HCT116 (cell line): ENCODE data around the gene WWOX. TPM values are rescaled to one million over a fixed set of nuclear protein-coding genes. Genes with fewer than 3 reads are reported as not detected.

Experiments used
- ATAC-seq: fragments of 200-7000 bp; cut with Tn5 transposase; 2 replicates; pipeline ENCODE4 v1.9.1; 2020; ENCODE audit warnings: mild to moderate bottlenecking, moderate library complexity
- BruUV-seq: library from RNA; stranded (reverse); fragments of 400-500 nt; replicated peaks from 2 replicates; lab custom pipeline; 2021; lab: Mats Ljungman, UMichigan
- CTCF ChIA-PET: fragments of 300-600 bp; sonication (Branson Sonifier 250); formaldehyde crosslinking; loops from one replicate; lab custom pipeline; 2021; ENCODE audit warnings: antibody characterized with exemption; lab: Charles Lee
- POLR2A ChIA-PET: fragments of 300-600, 350-600 bp; sonication (Branson Sonifier 250); formaldehyde crosslinking; loops from one replicate; lab custom pipeline; 2021; ENCODE audit warnings: antibody characterized with exemption; lab: Charles Lee
- RAD21 ChIA-PET, 2 experiments: fragments of 300-600 bp; sonication (Branson Sonifier 250); formaldehyde crosslinking; loops; one replicate each; lab custom pipeline; 2023; ENCODE audit warnings: low total read pairs in 2 of 2; ENCODE audit not compliant: uncharacterized antibody in 2 of 2, unreplicated experiment in 2 of 2, low non-redundant PET in 1 of 2; lab: Charles Lee
- DNase-seq: peaks from one replicate; pipeline ENCODE4 v3.0.0-alpha.2; 2010; ENCODE audit warnings: low read depth, low spot score
- H2AFZ ChIP-seq: fragments of 200-600 bp; shearing (Covaris generic), sonication (generic); 2 replicates; pipeline ENCODE4 v1.6.1; 2017; ENCODE audit warnings: low read depth, mixed run types, mixed read lengths, antibody characterized with exemption, low read length; ENCODE audit not compliant: poor library complexity, severe bottlenecking
- H3K27ac ChIP-seq: 2 replicates; pipeline ENCODE4 v1.5.1; 2012; ENCODE audit warnings: low read depth, low read length
- H3K27me3 ChIP-seq: fragments of 200-600 bp; sonication (generic); 2 replicates; pipeline ENCODE4 v1.6.1; 2016; ENCODE audit warnings: mixed run types, low read length, mixed read lengths; ENCODE audit not compliant: insufficient read depth
- H3K36me3 ChIP-seq, 2 experiments: fragments of 200-500 bp in 1 of 2; fragments of 200-600 bp in 1 of 2; sonication (Bioruptor generic) in 1 of 2; sonication (generic) in 1 of 2; 2 replicates each; pipeline versions ENCODE4 v1.5.1 to v1.6.1; 2014 to 2016; ENCODE audit warnings: low read length in 2 of 2, inconsistent platforms in 1 of 2, mixed read lengths in 1 of 2, mixed run types in 1 of 2; ENCODE audit not compliant: insufficient read depth in 2 of 2, control insufficient read depth in 1 of 2
- H3K4me1 ChIP-seq, 2 experiments: fragments of 200-600 bp in 1 of 2; sonication (generic) in 1 of 2; 2 replicates each; pipeline versions ENCODE4 v1.5.1 to v1.6.1; 2012 to 2017; ENCODE audit warnings: low read length in 2 of 2, inconsistent platforms in 1 of 2, mild to moderate bottlenecking in 1 of 2, mixed read lengths in 1 of 2, mixed run types in 1 of 2, moderate library complexity in 1 of 2; ENCODE audit not compliant: insufficient read depth in 2 of 2, control insufficient read depth in 1 of 2
- H3K4me2 ChIP-seq: fragments of 200-600 bp; sonication (generic); 2 replicates; pipeline ENCODE4 v1.6.1; 2017; ENCODE audit warnings: mixed run types, low read length, mixed read lengths
- H3K4me3 ChIP-seq, 2 experiments: fragments of 200-600 bp in 1 of 2; sonication (generic) in 1 of 2; replicated peaks in 1 of 2; 2 replicates each; pipeline ENCODE4 v1.5.1; 2011 to 2016; ENCODE audit warnings: low read length in 2 of 2, control low read depth in 1 of 2, low read depth in 1 of 2, mild to moderate bottlenecking in 1 of 2, mixed read lengths in 1 of 2, mixed run types in 1 of 2
- H3K79me2 ChIP-seq: fragments of 200-600 bp; sonication (generic); 2 replicates; pipeline ENCODE4 v1.6.1; 2017; ENCODE audit warnings: mild to moderate bottlenecking, mixed run types, low read length, moderate library complexity, mixed read lengths; ENCODE audit not compliant: insufficient read depth
- H3K9ac ChIP-seq: fragments of 200-600 bp; sonication (generic); 2 replicates; pipeline ENCODE4 v1.6.1; 2016; ENCODE audit warnings: low read length, mixed read lengths
- H3K9me2 ChIP-seq: fragments of 200-600 bp; sonication (generic), shearing (Covaris generic); 2 replicates; pipeline ENCODE4 v1.6.1; 2017; ENCODE audit warnings: mixed run types, mild to moderate bottlenecking, moderate library complexity; ENCODE audit not compliant: insufficient read depth
- H3K9me3 ChIP-seq, 2 experiments: fragments of 200-500 bp in 1 of 2; fragments of 200-600 bp in 1 of 2; sonication (Bioruptor generic) in 1 of 2; sonication (generic) in 1 of 2; 2 replicates each; pipeline ENCODE4 v1.6.1; 2014 to 2017; ENCODE audit warnings: low read length in 2 of 2, mixed read lengths in 2 of 2, inconsistent platforms in 1 of 2, low read depth in 1 of 2, mild to moderate bottlenecking in 1 of 2, mixed run types in 1 of 2, moderate library complexity in 1 of 2; ENCODE audit not compliant: control insufficient read depth in 1 of 2, insufficient read depth in 1 of 2
- H4K20me1 ChIP-seq: fragments of 200-600 bp; sonication (generic), shearing (Covaris generic); 2 replicates; pipeline ENCODE4 v1.6.1; 2017; ENCODE audit warnings: mixed run types, mild to moderate bottlenecking, moderate library complexity; ENCODE audit not compliant: insufficient read depth
- CBX3 ChIP-seq: IDR thresholded peaks from 2 replicates; pipeline ENCODE4 v1.6.1; 2012; ENCODE audit warnings: low read depth
- CTCF ChIP-seq, 3 experiments: fragments of 200-600 bp in 1 of 3; sonication (generic) in 1 of 3; IDR thresholded peaks in 2 of 3; conservative IDR thresholded peaks in 1 of 3; 2 replicates each; pipeline ENCODE4 v1.5.1; 2012 to 2017; ENCODE audit warnings: low read depth in 2 of 3, low read length in 2 of 3, antibody characterized with exemption in 1 of 3, borderline replicate concordance in 1 of 3, control low read depth in 1 of 3, mild to moderate bottlenecking in 1 of 3, mixed read lengths in 1 of 3, mixed run types in 1 of 3, moderate library complexity in 1 of 3; ENCODE audit not compliant: insufficient read depth in 1 of 3
- EGR1 ChIP-seq: IDR thresholded peaks from 2 replicates; pipeline ENCODE4 v1.6.1; 2012; ENCODE audit warnings: low read depth
- FOSL1 ChIP-seq: IDR thresholded peaks from 2 replicates; pipeline ENCODE4 v1.6.1; 2012; ENCODE audit warnings: low read depth
- RAD21 ChIP-seq: IDR thresholded peaks from 2 replicates; pipeline ENCODE4 v1.6.1; 2012; ENCODE audit warnings: low read depth, mild to moderate bottlenecking
- SIN3A ChIP-seq: IDR thresholded peaks from 2 replicates; pipeline ENCODE4 v1.6.1; 2012; ENCODE audit warnings: low read depth
- ZBTB33 ChIP-seq: IDR thresholded peaks from 2 replicates; pipeline ENCODE4 v1.6.1; 2011; ENCODE audit warnings: mild to moderate bottlenecking, low read length, moderate library complexity; ENCODE audit not compliant: insufficient replicate concordance; ENCODE audit errors: extremely low read depth
- ZFX ChIP-seq: fragments of 450-650 bp; IDR thresholded peaks from 2 replicates; pipeline ENCODE4 v1.6.1; 2017
- intact Hi-C: fragments of 100-400 bp; cut with micrococcal nuclease; formaldehyde crosslinking; loops from 2 replicates; pipeline ENCODE4 v1.10.0; 2022
- total RNA-seq: library from RNA; stranded (reverse); gene quantifications from one replicate; pipeline ENCODE4 v1.2.1, GENCODE V29; 2021; ENCODE audit not compliant: unreplicated experiment

WWOX gene
- total RNA-seq, 1 experiment from 2014 or later = 13.7 TPM

GRCh38 chr16:79253100-79253631, 1153.7 kb downstream of the WWOX start:
- ChIA-PET CTCF (no interaction called here), POLR2A (no interaction called here), RAD21 (no interaction called here)
- Histone ChIP-seq H3K4me2 (no peak overlapping the region), H4K20me1 (no peaks in the 10 kb centered on the region), H2AFZ (no peak overlapping the region), H3K9me2 (no peaks in the 10 kb centered on the region), H3K4me1 (no peaks in the 10 kb centered on the region), H3K36me3 (no peaks in the 10 kb centered on the region), H3K9ac (no peak overlapping the region), H3K79me2 (no peaks in the 10 kb centered on the region), H3K27ac (no peak overlapping the region), H3K9me3 (peaks cover 6 to 12% of the 10 kb centered on the region in 2 experiments; a peak in 2 of 4 replicates), H3K4me3 (no peak overlapping the region), H3K27me3 (no peaks in the 10 kb centered on the region)
- DNase-seq (no peak), ATAC-seq (no peak)
- intact Hi-C loops = no loop called here
- BruUV-seq = no TSS peak
- TF ChIP-seq ZFX (no peak), ZBTB33 (no peak), CBX3 (no peak), FOSL1 (no peak), RAD21 (no peak), EGR1 (no peak), CTCF (IDR thresholded peaks at IDR 0.05 in 2 of 3, conservative IDR thresholded peaks at IDR 0.05 in 1 of 3; ENCODE audit: borderline replicate concordance in 1 of 3, insufficient read depth in 1 of 3, low read depth in 2 of 3, low read length in 2 of 3) (no peak), SIN3A (no peak)
